GM12874 (cell line): ENCODE data around the gene CST9.

ENCODE experiments used
- CTCF ChIP-seq: IDR thresholded peaks from 2 replicates; pipeline ENCODE4 v1.5.1; 2011; ENCODE audit warnings: low read depth, mild to moderate bottlenecking, control low read depth, low read length, moderate library complexity; ENCODE audit not compliant: insufficient read depth

CST9 gene

GRCh38 chr20:23631226-23631822 lies 25.6 kb upstream of the CST9 start:
- no peak for TF ChIP-seq CTCF

DNA sequence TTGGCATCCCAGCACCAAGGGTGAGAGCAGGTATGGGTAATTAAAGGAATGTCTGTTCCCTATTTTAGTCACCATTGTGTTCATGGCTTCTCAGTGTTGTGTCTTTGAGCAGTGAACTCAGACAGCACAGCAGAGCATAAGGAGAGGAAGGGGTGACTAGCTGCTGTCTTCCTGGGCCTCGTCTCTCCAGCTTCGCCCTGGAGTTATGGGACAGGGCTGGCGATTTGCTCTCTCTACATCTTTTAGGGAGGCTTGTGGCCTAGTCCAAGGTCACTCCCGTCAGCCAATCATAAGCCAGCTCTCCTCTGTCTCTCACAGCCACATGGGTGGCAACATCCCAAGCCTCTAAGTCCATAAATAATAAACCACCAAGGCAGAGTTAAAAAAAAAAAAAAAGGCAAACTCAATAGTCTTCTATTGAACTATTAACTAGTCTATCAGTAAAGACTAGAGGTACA lies 24.7 kb upstream of the CST9 start:
- TF ChIP-seq CTCF: no peak

DNA sequence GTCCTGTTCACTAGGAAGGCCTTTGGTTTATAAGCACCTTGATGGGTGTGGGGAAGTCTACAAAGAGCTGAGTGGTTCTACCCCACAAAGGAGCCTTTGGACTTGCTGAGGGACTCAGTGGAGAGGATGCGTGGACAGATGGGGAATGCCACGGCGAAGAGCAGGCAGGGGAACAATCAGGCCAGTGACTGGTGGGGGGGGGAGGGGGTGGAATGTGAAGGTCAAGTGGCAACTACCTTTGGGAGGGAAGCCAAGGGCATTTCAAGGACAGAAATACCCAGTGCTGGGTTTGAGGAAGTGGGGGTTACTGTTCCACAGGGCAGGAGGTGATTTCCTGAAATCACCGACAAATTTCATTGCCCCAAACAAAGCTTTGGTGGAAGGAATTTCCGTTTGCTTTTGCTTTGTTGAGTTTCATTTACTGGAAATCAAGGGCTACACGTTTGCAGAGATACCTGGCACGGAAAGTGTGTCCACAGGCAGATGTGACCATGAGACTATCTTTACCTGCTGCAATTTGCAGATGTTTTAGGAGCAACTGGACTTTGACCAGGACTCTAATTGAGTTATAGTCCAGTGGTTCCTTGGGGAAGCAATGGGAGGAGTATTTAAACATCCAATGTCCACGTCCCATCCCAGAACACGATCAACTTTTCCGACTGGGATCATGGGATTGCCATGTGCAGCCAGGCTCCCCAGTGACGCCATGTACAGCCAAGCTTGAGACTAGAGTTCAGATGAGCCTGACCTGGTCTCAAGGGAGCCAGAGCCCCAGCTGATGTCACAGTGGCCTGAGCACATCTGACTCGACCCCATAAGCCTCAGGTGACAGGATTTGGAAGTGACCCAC lies 24.1 kb upstream of the CST9 start:
- TF ChIP-seq CTCF: no peak

GRCh38 chr20:23629017-23629541 lies 23.4 kb upstream of the CST9 start:
- no peak for TF ChIP-seq CTCF

DNA sequence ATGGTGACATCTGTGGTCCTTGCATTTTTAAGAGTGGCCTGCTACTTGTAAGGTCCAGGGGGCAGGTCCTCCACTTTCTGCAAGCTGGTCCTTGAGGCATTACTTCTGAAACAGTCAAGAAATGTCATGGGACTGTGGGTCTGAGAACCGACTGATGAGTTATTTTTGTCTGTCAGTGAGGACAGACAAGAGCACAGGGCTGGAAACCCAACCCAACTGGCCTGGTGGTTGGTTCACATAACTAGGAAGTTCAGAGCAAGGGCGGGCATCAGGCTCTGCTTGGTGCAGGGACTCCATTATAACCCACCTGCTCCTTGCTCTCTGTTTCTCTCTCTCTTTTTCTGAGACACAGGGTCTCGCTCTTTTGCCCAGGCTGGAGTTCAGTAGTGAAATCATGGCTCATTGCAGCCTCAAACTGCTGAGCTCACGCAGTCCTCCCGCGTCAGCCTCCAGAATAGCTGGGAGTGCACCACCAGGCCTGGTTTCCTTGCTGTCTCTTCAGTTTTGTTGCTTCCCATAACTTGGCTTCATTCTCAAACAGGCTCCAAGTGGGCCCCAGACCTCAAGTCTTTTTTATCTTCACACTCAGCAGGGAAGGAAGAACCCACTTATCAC lies 22.8 kb upstream of the CST9 start:
- no peak for TF ChIP-seq CTCF

DNA sequence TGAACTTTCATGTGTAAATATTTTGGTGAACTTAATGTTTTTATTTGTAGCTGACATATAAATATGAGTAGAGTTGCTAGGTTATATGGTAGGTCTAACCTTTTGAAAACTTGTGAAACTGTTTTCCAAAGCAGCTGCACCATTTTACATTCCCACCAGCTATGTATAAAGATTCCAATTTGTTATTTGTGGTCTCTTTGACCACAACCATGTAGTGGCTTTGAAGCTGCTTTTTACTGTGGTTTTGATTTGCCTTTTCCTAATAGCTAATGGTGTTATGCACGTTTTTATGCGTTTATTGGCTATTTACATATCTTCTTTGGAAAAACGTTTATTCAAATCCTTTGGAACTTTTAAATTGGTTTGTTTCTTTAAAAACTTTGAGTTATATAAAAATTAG lies 21.8 kb upstream of the CST9 start:
- no peak for TF ChIP-seq CTCF

DNA sequence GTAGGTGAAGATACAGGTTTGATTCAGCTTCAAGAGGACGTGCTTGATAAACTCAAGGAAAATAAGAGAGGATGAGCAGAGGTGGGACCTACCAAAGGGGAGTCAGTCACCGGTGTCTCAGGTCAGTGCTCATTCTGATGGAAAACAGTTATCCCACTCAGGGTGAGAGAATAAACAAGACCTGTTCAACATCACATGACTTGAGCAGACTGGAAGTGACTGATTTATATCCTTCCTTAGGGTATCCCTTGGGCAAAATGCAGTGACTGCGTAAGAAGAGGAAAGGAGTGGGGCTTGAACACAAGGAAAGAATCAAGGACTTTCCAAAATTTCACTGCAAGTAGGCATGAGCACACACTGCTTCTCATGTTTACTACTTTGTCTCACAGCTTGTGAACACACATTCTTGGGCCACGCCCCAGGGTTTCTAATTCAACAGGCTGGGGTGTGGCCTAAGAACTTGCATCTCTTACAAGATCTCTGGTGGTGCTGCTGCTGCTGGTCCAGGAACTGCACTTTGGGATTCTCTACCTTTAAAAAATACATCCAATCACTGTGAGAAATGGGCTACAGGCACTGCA lies 20.4 kb upstream of the CST9 start:
- TF ChIP-seq CTCF: no peak
